Pons (tissue), 1 donor: ENCODE data around the gene KCNIP3.
A peak's percentile ranks its signal among the peaks of the same experiment; 100 is the strongest.

Source experiments
- DNase-seq: peaks from one replicate; pipeline ENCODE4 v3.0.0-alpha.2; 2016; ENCODE audit warnings: low spot score

Gene KCNIP3

DNA sequence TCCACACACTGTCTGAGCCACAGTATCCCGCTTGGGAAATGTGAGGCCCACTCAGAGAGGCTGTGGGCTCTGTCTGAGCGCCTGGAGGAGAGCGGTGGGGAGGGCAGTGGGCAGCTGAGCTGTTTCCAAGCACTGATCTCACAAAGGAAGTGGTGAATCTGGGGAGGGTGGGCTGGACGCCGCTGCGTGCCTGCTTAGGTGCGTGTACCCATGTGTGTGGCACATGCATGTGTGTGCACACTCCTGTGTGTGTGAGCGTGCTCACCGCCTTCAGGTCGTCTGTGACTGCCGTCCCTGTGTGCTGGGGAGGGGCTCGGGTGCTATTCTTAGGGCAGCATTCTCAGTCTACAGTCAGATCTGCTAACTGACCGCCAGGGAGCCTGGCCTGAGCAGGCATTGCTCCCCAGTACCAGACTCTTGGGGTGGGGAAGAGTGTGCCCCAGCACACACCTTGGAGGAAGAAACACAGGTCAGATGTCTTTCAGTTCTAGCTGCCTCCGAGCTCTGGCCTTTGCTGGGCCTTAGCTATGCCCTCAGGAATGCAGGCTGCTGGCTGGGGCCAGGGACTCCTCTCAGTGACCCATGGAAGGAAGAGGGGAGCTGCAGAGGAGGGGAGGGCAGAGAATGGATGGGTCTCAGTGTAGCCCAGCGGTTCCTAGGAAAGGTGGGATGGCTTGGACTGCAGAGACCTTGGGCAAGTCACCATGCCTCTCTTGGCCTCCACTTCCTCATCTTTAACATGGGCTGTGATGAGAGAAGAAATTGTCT is 31.4 kb downstream of the KCNIP3 start:
- no peak for DNase-seq

DNA sequence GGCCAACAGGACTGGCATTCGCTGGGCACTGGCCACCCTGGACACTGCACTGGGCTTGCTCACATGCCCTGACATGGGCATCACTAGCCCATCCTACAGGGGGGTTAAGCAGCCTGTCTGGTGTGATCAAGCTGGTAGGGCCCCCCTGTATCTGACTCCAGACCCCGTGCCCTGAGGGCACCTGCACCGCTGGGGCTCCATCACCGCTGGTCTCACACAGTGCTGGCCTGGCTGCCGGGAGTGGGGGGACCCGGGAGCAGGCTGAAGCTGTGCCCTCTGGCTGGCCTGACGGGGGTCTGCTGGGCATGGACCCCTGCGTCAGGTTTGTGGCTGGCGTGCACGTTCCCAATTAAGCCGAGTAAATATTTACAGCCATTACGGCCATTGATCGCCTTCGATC is 32.3 kb downstream of the KCNIP3 start:
- no peak for DNase-seq

DNA sequence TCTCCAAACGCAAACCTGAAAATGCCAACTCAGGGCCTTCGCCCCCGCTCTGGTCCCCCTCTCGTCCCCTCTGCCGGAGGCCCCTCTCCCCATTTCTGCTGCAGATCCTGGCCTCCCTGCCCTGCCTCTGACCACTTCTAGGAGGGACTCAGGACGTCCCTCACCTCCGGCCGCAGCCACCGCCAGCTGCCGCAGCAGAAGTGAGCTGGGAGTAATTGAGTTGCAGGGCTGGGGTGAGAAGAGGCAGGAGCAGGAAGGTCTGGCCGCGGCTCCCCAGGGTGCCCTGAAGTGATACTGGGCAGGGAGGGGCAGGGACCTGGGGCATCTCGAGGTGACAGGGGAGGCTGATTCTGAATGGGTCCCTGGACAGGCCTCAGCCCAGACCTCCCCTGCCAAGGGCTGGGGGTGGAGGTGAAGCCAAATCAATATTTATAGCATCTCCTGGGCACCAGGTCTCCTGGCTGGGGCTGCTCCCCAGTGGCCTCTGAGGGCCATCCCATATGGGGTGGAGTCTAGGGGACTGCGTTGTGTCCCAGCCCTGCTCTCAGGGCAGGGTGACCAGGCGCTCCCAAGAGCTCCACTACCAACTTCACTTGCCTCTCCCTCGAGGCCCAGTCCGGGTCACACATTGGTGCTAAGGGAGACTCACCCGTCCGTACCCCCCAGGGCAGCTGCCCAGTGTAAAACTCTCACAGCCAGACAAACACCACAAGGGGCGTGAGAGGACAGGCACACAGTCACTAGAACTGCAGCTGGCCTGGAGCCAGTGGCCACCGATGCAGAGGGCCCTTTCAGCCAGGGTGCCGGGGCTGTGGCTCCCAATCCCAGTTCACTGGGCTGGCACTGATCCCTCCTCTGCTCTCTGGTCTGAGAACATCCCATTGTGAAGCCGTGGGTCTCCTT is 33.0 kb downstream of the KCNIP3 start:
- peak; percentile 27 for DNase-seq

DNA sequence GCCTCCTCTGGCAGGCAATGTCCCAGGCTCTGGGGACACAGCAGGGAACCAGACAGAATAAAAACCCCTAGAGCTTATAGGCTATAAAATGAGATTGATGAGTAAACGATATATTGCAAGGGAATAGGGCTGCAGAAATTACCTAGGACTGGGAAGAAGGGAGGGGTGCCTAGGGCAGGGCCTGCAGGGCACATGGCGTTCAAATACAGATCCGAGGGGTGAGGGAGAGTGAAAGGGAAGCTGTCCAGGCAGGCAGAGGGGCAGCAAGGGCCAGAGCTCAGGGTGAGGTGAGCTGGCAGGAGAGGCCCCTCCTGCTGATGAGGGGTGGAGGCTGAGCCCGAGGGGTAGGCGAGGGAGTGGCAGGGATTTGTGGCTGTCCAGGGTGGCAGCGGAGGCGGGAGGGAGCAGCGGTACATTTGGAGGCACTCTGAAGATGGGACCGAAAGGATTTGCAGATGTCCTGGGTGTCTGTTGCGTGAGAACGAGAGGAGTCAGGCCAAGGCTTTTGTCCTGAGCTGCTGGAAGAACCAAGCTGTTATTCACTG is 33.7 kb downstream of the KCNIP3 start:
- no peak for DNase-seq

DNA sequence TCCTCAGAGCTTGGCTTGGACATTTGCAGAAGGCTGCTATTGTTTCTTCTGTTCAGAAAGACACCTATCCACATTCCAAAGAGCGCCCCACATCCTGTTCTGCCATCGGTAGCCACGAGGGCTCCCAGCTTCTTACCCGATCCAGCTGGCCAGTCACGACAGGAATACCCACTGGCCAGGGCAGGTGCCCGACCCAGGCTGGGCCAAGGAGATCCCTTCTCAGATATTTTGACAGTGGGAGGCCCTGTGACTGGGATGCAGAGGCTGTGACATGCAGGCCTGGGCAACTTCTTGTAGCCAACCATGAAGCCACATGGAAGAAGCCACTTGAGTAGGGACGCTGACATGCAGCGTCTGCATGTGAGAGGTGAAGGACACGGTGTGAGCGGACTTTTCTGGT is 34.5 kb downstream of the KCNIP3 start:
- no peak for DNase-seq

DNA sequence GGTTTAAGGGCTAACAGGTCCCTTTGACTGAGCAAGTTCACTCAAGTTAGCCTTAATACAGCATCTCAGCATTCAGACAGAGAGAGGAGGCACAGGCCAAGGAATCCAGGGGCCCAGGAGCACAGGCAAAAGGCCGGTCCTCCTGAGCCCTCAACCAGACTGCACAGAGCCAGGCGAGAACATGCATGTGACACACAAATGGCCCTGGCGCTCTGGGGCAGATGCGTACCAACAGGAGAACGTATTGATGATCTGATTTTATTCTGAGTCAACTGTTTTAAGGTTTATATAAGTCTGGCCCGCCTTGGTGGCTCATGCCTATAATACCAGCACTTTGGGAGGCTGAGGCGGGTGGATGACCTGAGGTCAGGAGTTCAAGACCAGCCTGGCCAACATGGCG is 34.9 kb downstream of the KCNIP3 start:
- no peak for DNase-seq

DNA sequence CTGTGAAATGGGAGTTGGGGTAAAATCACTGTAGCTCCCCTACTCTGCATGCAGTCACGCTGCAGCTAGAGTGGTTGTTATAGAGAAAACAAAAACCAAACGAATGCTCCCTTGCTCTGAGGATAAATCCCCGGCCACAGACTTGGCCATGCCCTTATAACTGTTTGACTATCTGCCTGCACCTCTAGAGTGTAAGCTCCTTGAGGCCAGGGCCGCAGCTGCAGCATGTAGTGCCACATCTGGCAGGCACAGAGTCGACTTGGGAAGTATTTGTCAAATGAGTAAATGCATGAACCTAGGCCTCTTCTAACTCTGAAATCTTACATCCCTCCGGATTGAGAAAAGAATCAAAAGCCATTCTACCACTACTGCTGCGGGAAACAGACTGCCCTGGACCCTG is 35.9 kb downstream of the KCNIP3 start:
- no peak for DNase-seq

DNA sequence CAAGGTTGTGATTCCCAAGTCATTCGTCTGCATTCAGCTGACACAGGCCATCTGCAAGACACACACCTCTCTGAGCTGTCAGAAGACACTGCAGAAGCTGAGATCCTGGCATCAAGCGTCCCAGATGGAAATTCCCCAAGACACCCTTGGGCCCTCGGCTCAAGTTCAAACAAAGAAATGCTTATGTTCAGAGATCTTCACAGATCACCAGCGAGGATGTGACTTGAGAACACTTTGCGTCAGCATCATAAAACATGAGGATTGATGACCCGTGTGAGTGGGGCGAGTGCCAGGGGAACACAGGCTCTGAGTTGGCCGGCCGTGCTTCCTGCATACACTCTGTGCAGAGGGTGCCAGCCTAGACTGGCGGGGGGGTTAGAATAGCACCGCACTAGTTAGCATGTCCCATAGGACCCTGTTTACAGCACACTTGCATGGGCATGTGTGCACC is 36.8 kb downstream of the KCNIP3 start:
- peak; percentile 14 for DNase-seq

DNA sequence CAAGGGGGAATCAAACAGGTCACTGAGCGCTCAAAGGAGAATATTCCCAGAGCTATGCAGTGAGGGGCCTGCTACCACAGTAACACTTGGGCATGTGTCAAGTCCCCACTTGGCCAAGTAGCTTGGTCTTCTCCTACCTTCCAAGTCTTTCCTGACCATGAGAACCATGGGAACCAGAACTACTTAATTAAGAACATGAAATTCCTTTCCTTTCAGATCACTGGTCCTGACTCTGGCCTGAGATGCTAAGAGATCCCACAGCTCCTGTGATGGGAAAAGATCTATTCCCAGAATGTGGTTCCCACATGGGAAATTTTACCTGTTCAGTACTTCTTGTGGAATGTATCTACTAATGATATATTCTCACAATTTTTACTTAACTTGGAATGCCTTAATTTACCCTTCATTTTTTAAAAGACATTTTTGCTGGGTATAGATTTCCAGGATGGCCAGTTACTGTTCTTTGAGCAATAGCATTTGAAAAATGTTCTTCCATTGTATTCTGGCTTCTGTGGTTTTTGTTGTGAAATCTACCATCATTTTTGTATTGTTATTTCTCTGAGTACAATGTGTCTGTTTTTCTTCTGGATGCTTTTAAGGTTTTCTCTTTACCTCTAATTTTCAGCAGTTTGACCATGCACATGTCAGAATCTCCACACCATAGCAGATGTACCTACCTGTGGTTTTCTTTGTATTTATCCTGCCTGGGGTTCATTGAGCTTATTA is 37.9 kb downstream of the KCNIP3 start:
- no peak for DNase-seq

DNA sequence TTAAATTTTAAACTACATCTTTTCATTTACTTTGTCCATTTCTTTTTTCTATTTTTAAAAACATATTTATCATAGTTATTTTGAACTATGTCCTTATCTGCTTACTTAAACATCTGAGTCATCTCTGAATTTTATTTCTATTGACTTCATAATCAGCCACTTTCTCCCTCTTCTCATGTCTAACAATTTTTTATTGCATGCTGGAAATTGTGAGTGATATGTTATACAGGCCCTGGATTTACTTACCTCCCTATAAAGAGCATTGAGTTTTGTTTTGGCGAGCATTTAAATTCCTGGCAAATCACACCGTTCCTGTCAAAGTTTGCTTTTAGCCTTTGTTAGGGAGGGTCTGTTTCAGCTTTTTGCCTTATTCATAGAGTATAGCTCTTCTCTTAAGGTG is 39.3 kb downstream of the KCNIP3 start:
- DNase-seq, result no peak

DNA sequence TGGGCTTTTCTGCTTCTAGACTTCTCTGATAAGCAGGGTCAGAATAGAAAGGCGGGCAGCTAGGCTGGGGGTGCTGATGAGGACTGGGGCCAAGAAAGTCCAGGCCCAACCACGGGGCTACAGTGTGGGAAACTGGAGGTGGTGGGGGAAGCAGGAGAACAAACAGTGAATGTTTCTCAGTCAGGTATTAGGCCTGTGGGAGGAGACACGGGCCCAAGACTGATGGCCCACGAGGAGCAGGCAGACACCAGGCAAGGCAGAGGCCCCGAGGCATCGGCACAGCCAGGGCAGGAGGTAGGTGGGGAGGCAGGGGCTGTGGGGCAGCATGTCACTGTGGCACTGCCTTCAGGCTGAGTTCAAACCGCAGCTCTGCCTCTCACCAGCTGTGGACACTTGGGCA is 40.7 kb downstream of the KCNIP3 start:
- no peak for DNase-seq

DNA sequence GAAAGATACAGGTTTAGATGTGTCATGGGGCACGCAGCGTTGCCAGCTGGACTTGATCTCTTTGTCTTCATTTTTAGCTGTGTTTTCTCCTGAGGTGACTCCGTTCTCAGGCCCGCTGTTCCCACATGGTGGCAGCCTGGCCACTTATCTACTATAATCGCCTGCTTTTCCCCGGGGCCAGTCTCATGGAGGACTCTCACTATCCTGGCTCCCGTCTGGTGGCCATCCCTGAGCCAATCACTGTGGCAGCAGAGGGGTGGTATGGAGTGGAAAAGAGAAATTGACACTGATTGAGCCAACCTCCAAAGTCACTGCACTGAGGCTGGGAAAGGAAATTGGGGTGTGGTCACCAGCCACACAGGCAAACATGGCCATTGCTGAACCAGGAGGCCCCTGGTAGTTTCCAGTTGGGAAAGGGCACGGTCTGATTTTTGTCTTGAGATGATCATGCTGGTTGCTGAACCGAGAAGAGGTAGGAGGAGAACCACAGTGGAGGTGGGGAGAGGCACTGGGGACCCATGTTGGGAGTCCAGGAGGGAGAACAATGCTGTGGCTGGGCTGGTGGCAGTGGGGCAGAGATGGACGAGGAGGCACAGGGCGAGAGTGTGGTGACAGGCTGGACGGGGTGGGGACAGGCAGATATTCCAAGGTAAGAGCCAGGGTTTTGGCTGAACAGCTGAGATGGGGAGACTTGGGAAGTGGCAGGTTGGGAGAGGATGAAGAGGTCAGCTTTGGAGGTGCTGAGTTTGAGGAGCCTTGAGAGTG is 45.6 kb downstream of the KCNIP3 start:
- DNase-seq, result no peak

DNA sequence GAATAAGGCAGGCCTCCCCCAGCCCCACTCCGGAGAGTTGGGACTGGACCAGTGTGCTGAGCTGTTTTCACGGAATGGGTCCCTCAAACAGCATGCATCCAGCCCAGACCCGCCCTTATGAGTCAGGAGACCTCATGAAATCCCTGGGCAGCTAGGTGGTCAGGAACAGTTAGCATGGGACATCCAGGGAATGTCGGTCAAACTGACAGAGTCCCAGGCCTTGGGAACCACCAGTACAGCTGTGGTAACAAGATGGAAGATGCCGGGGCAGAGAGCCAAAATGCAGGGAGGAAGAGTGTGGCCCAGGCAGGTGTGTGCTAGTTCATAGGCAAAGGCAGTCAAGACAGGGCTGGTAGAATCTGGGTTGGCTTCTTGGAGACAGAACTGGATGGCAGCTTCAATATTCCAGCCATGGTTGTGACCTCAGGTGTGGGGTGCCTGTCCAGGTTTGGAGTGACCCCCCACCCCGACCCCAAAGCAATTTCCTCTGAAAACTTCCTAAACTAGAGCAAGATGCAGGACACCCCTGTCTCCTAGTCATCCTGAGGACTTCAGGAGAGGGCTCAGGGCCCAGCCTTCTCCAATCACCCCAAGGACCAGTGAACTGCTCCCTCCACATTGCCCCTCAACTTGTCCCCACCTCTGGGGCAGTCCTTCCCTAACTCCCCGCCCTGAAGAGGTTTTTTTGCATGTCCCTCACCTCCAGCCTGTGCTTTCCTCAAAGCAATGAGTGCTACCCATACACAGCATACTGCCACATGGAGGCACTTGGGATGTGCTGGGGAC is 46.5 kb downstream of the KCNIP3 start:
- DNase-seq, result no peak

DNA sequence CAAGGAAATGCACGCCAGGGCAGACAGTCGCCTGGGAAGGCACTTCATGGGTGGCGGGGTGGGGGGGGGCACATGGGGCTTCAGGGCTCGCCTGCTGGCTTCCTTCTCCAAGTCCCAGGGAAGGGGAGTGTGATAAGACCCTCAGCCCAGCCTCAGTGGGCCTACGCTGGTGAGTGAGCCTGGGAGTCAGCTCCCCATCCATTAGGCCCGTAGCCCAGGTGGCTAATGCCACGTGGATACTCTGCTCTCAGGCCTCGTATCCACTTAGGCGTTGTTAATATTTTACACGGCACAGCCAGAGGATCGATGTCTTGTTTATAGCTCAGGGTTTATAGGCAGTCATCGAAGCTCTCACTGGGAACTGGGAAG is 47.1 kb downstream of the KCNIP3 start:
- no peak for DNase-seq

DNA sequence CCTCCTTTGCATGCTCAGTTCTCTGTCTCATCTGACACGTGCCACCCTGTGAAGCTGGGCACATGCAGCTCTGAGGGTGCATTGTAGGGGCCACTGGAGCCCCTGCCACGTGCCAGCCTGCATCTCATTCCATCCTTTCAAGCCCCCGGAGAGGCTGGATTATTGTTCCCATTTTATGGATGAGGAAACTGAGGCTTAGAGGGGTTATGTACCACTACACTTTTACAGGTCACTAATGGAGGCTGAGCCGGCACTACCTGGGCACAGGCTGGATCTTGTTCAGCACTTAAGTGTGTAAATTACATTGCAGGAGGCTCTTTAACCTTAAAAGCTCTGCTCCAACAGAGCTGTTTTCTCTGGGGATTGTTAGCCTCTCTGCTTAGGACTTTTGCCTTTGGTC is 47.5 kb downstream of the KCNIP3 start:
- no peak for DNase-seq

DNA sequence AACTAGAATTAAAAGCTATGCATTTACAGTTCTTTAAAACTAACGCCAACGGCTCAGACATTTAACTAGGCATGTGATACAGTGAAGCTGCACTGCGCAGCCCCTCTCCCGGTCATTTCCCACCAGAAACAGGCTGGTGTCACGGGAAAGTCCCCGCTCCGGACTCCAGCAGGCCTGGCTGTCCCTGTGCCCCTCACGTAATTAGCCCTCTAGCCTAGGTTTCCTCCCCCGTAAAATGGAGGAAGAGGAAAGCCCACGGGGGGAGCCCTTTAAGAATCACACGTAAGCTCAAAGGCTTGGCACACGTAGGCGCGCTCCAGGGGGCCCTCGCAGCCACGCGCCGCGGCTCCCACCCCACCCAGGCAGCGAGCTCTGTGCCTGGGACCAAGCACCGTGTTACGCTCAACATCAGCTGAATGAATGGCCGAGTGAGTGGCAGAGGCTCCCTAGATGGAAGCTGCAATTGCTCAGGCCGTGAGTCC is 48.0 kb downstream of the KCNIP3 start:
- DNase-seq, result no peak

DNA sequence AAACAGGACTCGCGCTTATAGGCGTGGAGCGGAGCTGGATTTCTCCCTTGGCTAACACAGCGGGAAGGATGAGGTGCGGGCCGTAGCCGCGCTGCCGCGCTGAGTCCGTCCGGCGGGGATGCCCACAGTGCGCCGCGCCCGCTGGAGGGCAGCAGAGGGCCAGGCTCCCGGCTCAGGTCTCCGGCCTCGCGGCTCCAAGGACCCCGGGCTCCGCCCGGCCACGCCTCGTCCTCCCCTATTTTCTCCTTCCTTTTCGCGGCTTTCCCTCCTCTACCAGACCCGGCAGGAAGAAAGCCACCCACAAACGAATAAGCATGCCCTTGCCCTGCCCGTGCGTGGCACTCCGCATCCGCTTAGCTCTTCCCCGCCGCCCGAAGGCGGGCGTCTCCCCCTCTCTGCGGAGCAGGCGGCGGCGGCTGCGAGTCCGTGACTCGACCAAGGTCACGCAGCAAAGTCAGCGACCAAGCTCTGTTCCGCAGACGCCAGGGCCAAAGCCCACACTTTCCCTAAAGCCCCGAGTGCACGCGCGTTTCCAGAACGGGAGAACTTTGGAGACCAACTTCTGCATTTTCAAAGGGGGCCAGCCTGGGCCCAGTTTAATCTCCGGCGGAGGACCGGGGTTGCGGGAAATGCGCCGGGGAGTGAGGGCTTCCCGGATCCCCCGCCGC is 48.5 kb downstream of the KCNIP3 start:
- DNase-seq, result peak; percentile 30

DNA sequence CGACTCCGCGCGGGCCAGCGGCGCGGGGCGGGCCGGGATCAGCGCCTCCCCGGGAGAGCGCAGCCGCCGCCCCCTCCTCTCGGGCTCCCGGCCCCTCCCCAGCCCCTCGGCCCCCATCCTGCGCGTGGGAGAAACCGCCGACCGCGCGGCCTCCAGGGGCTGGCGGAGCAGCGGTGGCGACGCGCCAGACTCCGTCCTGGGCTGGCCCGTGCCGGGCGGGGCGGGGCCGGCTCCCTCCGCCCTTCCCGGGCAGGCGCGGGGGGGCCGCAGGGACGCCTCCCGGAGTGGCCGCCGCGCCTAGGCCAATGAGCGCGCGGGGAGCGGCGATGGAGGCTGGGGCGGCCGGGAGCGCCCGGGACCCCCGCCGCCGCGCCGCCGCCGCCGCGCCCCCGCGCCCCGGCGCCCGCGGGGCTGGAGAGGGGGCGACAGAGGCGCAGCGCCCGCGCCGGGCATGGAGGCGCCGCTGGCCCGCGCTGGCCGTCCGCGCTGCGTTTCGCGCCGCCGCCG is 49.1 kb downstream of the KCNIP3 start:
- DNase-seq, result no peak

DNA sequence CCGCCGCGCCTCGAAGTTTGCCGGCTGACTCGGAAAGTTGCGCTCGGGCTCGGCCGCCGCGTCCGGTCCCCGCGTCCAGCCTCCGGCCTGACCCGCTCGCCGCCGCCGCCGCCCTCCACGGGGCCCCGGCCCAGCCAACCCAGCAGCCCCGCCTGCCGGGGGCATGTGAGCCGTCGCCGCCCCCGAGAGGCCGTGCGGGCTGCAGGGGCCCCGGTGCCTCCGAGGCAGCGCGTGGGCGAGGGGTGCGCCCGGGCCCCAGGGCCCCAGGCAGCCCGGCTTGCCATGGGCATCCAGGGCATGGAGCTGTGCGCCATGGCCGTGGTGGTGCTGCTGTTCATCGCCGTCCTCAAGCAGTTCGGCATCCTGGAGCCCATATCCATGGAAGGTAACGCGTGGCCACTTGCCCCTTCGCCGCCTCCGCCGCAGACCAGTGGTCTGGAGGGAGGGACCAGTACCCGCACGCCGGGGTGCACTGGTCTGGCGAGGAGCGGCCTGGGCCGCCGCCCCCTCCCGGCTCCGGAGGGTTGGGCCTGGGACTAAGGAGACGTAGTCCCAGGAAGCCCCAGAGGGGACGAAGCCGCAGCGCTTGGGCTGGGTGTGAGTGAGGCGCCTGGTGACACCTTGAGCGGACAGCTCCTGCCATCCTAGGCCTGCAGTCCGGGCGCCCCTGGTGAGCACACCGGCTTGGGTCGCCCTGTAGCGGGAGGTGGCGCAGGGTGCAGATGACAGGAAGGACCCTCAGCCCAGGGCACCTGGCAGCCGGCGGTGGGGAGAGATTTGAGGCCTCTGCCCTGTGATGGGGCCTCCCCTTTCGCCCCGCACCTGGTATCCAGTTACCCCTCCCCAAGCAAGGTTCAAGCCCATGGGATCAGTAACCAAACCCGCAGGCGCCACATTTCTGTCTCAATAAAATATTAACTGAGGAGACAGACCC is 49.9 kb downstream of the KCNIP3 start:
- no peak for DNase-seq
